Suprapubic skin (tissue), 4 donors: ENCODE results near the gene ATG4D.

Source experiments
- EP300 ChIP-seq: sonication (generic); formaldehyde crosslinking; IDR thresholded peaks from one replicate; pipeline ENCODE4 v1.6.1; 2017; ENCODE audit warnings: antibody characterized with exemption
- POLR2AphosphoS5 ChIP-seq, 3 donors: sonication (generic); formaldehyde crosslinking; IDR thresholded peaks; one replicate each; pipeline ENCODE4 v1.6.1; 2017; ENCODE audit warnings: antibody characterized with exemption in 3 of 3
- TF ChIP-seq, protein P1 (sequence below), 2 donors: fragments of 200-600 bp in 1 of 2; fragments of 450-650 bp in 1 of 2; sonication (generic) in 1 of 2; IDR thresholded peaks; one replicate each; pipeline ENCODE4 v1.5.1; 2016 to 2019; ENCODE audit warnings: antibody characterized with exemption in 2 of 2, mild to moderate bottlenecking in 1 of 2, moderate library complexity in 1 of 2

GRCh38 chr19:10518444-10519361 is 25.0 kb upstream of the ATG4D start:
- TF ChIP-seq, protein P1, sequence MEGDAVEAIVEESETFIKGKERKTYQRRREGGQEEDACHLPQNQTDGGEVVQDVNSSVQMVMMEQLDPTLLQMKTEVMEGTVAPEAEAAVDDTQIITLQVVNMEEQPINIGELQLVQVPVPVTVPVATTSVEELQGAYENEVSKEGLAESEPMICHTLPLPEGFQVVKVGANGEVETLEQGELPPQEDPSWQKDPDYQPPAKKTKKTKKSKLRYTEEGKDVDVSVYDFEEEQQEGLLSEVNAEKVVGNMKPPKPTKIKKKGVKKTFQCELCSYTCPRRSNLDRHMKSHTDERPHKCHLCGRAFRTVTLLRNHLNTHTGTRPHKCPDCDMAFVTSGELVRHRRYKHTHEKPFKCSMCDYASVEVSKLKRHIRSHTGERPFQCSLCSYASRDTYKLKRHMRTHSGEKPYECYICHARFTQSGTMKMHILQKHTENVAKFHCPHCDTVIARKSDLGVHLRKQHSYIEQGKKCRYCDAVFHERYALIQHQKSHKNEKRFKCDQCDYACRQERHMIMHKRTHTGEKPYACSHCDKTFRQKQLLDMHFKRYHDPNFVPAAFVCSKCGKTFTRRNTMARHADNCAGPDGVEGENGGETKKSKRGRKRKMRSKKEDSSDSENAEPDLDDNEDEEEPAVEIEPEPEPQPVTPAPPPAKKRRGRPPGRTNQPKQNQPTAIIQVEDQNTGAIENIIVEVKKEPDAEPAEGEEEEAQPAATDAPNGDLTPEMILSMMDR (IDR thresholded peaks at IDR 0.05): no peak
- no peak for TF ChIP-seq EP300
- no peak for TF ChIP-seq POLR2AphosphoS5 (IDR thresholded peaks at IDR 0.05)
